Thyroid gland (tissue), 4 donors: ENCODE results near the gene SPATC1L.

ENCODE experiments used
- POLR2A ChIP-seq, 2 donors: fragments of 450-650 bp; IDR thresholded peaks; one replicate each; pipeline ENCODE4 v1.6.1; 2017; ENCODE audit warnings: antibody characterized with exemption in 2 of 2, mild to moderate bottlenecking in 2 of 2, moderate library complexity in 1 of 2
- TF ChIP-seq, protein P1 (sequence below), 6 experiments: fragments of 200-600 bp in 3 of 6; fragments of 450-650 bp in 3 of 6; sonication (generic) in 3 of 6; IDR thresholded peaks; one replicate each; pipeline ENCODE4 v1.5.1; 2016 to 2019; ENCODE audit warnings: antibody characterized with exemption in 6 of 6, mild to moderate bottlenecking in 2 of 6, inconsistent platforms in 1 of 6, moderate library complexity in 1 of 6

- TF ChIP-seq, protein P1, sequence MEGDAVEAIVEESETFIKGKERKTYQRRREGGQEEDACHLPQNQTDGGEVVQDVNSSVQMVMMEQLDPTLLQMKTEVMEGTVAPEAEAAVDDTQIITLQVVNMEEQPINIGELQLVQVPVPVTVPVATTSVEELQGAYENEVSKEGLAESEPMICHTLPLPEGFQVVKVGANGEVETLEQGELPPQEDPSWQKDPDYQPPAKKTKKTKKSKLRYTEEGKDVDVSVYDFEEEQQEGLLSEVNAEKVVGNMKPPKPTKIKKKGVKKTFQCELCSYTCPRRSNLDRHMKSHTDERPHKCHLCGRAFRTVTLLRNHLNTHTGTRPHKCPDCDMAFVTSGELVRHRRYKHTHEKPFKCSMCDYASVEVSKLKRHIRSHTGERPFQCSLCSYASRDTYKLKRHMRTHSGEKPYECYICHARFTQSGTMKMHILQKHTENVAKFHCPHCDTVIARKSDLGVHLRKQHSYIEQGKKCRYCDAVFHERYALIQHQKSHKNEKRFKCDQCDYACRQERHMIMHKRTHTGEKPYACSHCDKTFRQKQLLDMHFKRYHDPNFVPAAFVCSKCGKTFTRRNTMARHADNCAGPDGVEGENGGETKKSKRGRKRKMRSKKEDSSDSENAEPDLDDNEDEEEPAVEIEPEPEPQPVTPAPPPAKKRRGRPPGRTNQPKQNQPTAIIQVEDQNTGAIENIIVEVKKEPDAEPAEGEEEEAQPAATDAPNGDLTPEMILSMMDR (IDR thresholded peaks at IDR 0.05), result no peak
- no peak for TF ChIP-seq POLR2A (IDR thresholded peaks at IDR 0.05)
These were observed 68.0 kb downstream of the SPATC1L start for GRCh38 chr21:46116189-46116775.
